ENCODE measurements around the gene IDH3G. TPM values are rescaled to one million over a fixed set of nuclear protein-coding genes. Genes with fewer than 3 reads are reported as not detected.

The IDH3G gene
- total and polyA plus RNA-seq, 2 donors (not counting 3 experiments of a cell fraction or from before 2014, with no cell fraction given), result 57.7 to 116 TPM

GRCh38 chrX:153802513-153803045 is 8.4 kb upstream of the IDH3G start:
- H3K4me3 ChIP-seq (replicated peaks in 1 of 3; ENCODE audit: insufficient read depth in 1 of 3, low read depth in 1 of 3, low read length in 3 of 3), result no peak overlapping the region
- no peaks in the 10 kb centered on the region for H3K9me1 ChIP-seq (replicated peaks; ENCODE audit: control insufficient read depth, extremely low read depth, insufficient read depth, low read length)
- no peaks in the 10 kb centered on the region for H3K4me1 ChIP-seq (ENCODE audit: control insufficient read depth, extremely low read depth, insufficient read depth, low read length)
- DNase-seq (ENCODE audit: low read depth, low spot score) (no peak), FAIRE-seq (no peak)
- H3K79me2 ChIP-seq (ENCODE audit: control insufficient read depth, insufficient read depth, low read length), result no peaks in the 10 kb centered on the region
- ChIA-PET POLR2A (no interaction called here), CTCF (no interaction called here)
- BruUV-seq (replicated peaks), result no TSS peak
- dilution Hi-C loops (cut with MboI; ENCODE audit: extremely low pct_ligation_motif_present, low sequenced_read_pairs) (no loop called here), intact Hi-C loops (cut with micrococcal nuclease) (no loop called here)
- H3K36me3 ChIP-seq (ENCODE audit: control insufficient read depth in 2 of 2, extremely low read depth in 1 of 2, insufficient read depth in 2 of 2, low read length in 2 of 2), result peaks cover 0 to 11% of the 10 kb centered on the region in 2 experiments
- no peak for TF ChIP-seq FOS (IDR thresholded peaks at IDR 0.05; ENCODE audit: borderline replicate concordance, insufficient read depth, low read length)
- TF ChIP-seq, protein P1, sequence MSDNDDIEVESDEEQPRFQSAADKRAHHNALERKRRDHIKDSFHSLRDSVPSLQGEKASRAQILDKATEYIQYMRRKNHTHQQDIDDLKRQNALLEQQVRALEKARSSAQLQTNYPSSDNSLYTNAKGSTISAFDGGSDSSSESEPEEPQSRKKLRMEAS (IDR thresholded peaks at IDR 0.05; ENCODE audit: insufficient read depth, insufficient read length), result no peak
- H3K27ac ChIP-seq (ENCODE audit: insufficient read depth, low read depth, low read length), result no peak overlapping the region
- no peaks in the 10 kb centered on the region for H3K9me3 ChIP-seq (replicated peaks; ENCODE audit: control insufficient read depth, insufficient read depth, low read length)
- H3K27me3 ChIP-seq (ENCODE audit: control insufficient read depth in 2 of 2, insufficient read depth in 2 of 2, low read length in 2 of 2), result no peaks in the 10 kb centered on the region
- H2AFZ ChIP-seq (ENCODE audit: low read depth, low read length), result no peak overlapping the region
- H4K20me1 ChIP-seq (replicated peaks; ENCODE audit: control insufficient read depth, extremely low read depth, insufficient read depth, low read length), result no peaks in the 10 kb centered on the region
- H3K4me2 ChIP-seq (ENCODE audit: insufficient read depth, low read length), result no peak overlapping the region
- H3K9ac ChIP-seq (replicated peaks; ENCODE audit: extremely low read depth, insufficient read depth, low read length), result no peak overlapping the region

GRCh38 chrX:153801669-153802068 is 7.5 kb upstream of the IDH3G start:
- TF ChIP-seq JUN (IDR thresholded peaks at IDR 0.05; ENCODE audit: borderline replicate concordance, insufficient read depth, insufficient read length, low read depth) (no peak), FOS (IDR thresholded peaks at IDR 0.05; ENCODE audit: borderline replicate concordance, insufficient read depth, low read length) (no peak), POLR2AphosphoS5 (IDR thresholded peaks at IDR 0.05; ENCODE audit: insufficient read depth, low read depth, low read length) (no peak), MYC (IDR thresholded peaks at IDR 0.05; ENCODE audit: low read depth, low read length) (no peak), GATA2 (IDR thresholded peaks at IDR 0.05; ENCODE audit: insufficient read depth, insufficient read length, low read depth, low read length) (no peak), POLR2A (IDR thresholded peaks at IDR 0.05; ENCODE audit: low read depth, low read length) (no peak), EZH2 (IDR thresholded peaks at IDR 0.05; ENCODE audit: borderline replicate concordance, low read depth, low read length, severe bottlenecking) (no peak)
- TF ChIP-seq, protein P2, sequence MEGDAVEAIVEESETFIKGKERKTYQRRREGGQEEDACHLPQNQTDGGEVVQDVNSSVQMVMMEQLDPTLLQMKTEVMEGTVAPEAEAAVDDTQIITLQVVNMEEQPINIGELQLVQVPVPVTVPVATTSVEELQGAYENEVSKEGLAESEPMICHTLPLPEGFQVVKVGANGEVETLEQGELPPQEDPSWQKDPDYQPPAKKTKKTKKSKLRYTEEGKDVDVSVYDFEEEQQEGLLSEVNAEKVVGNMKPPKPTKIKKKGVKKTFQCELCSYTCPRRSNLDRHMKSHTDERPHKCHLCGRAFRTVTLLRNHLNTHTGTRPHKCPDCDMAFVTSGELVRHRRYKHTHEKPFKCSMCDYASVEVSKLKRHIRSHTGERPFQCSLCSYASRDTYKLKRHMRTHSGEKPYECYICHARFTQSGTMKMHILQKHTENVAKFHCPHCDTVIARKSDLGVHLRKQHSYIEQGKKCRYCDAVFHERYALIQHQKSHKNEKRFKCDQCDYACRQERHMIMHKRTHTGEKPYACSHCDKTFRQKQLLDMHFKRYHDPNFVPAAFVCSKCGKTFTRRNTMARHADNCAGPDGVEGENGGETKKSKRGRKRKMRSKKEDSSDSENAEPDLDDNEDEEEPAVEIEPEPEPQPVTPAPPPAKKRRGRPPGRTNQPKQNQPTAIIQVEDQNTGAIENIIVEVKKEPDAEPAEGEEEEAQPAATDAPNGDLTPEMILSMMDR (IDR thresholded peaks at IDR 0.05; ENCODE audit: extremely low read depth in 1 of 2, insufficient read depth in 1 of 2, low read depth in 1 of 2, low read length in 2 of 2), result no peak
- TF ChIP-seq, protein P1 (IDR thresholded peaks at IDR 0.05; ENCODE audit: insufficient read depth, insufficient read length), result no peak
- H3K27ac ChIP-seq (ENCODE audit: insufficient read depth, low read depth, low read length), result no peak overlapping the region
- H3K4me1 ChIP-seq (ENCODE audit: control insufficient read depth, extremely low read depth, insufficient read depth, low read length), result no peaks in the 10 kb centered on the region
- no peak for DNase-seq (ENCODE audit: low read depth, low spot score)
- no peaks in the 10 kb centered on the region for H4K20me1 ChIP-seq (replicated peaks; ENCODE audit: control insufficient read depth, extremely low read depth, insufficient read depth, low read length)
- FAIRE-seq, result no peak
- no peak overlapping the region for H3K4me2 ChIP-seq (ENCODE audit: insufficient read depth, low read length)
- POLR2A ChIA-PET, result no interaction called here
- no TSS peak for BruUV-seq (replicated peaks)
- H3K4me3 ChIP-seq (replicated peaks in 1 of 3; ENCODE audit: insufficient read depth in 1 of 3, low read depth in 1 of 3, low read length in 3 of 3), result no peak overlapping the region
- intact Hi-C loops (cut with micrococcal nuclease) (no loop called here), dilution Hi-C loops (cut with MboI; ENCODE audit: extremely low pct_ligation_motif_present, low sequenced_read_pairs) (no loop called here)
- H3K27me3 ChIP-seq (ENCODE audit: control insufficient read depth in 2 of 2, insufficient read depth in 2 of 2, low read length in 2 of 2), result no peaks in the 10 kb centered on the region
- H3K9me1 ChIP-seq (replicated peaks; ENCODE audit: control insufficient read depth, extremely low read depth, insufficient read depth, low read length), result no peaks in the 10 kb centered on the region
- CTCF ChIA-PET, result no interaction called here
- H3K9ac ChIP-seq (replicated peaks; ENCODE audit: extremely low read depth, insufficient read depth, low read length), result no peak overlapping the region
- H3K79me2 ChIP-seq (ENCODE audit: control insufficient read depth, insufficient read depth, low read length), result peaks cover 5% of the 10 kb centered on the region
- H3K36me3 ChIP-seq (ENCODE audit: control insufficient read depth in 2 of 2, extremely low read depth in 1 of 2, insufficient read depth in 2 of 2, low read length in 2 of 2), result peaks cover 0 to 16% of the 10 kb centered on the region in 2 experiments
- no peaks in the 10 kb centered on the region for H3K9me3 ChIP-seq (replicated peaks; ENCODE audit: control insufficient read depth, insufficient read depth, low read length)
- no peak overlapping the region for H2AFZ ChIP-seq (ENCODE audit: low read depth, low read length)

Measured in endothelial cell of umbilical vein (primary cell).